Endothelial cell of umbilical vein (primary cell): ENCODE results near the gene KRT1.

Experiments used
- EZH2 ChIP-seq: IDR thresholded peaks from 2 replicates; pipeline ENCODE4 v1.6.1; 2012; ENCODE audit warnings: borderline replicate concordance, low read depth, mild to moderate bottlenecking, moderate library complexity, low read length, inconsistent platforms; ENCODE audit not compliant: severe bottlenecking
- MYC ChIP-seq: IDR thresholded peaks from one replicate; pipeline ENCODE4 v1.6.1; 2011; ENCODE audit warnings: mild to moderate bottlenecking, low read depth, low read length
- POLR2A ChIP-seq: IDR thresholded peaks from 2 replicates; pipeline ENCODE4 v1.6.1; 2012; ENCODE audit warnings: low read depth, mild to moderate bottlenecking, control low read depth, low read length
- TF ChIP-seq, protein P1 (sequence below), 2 donors: IDR thresholded peaks; 1 replicate in 1 of 2; 2 replicates in 1 of 2; pipeline ENCODE4 v1.5.1; 2011; ENCODE audit warnings: low read length in 2 of 2, mild to moderate bottlenecking in 2 of 2, moderate library complexity in 2 of 2, control low read depth in 1 of 2, inconsistent platforms in 1 of 2, low read depth in 1 of 2; ENCODE audit not compliant: insufficient read depth in 1 of 2; ENCODE audit errors: extremely low read depth in 1 of 2

- TF ChIP-seq POLR2A (no peak), EZH2 (no peak), MYC (no peak)
- TF ChIP-seq, protein P1, sequence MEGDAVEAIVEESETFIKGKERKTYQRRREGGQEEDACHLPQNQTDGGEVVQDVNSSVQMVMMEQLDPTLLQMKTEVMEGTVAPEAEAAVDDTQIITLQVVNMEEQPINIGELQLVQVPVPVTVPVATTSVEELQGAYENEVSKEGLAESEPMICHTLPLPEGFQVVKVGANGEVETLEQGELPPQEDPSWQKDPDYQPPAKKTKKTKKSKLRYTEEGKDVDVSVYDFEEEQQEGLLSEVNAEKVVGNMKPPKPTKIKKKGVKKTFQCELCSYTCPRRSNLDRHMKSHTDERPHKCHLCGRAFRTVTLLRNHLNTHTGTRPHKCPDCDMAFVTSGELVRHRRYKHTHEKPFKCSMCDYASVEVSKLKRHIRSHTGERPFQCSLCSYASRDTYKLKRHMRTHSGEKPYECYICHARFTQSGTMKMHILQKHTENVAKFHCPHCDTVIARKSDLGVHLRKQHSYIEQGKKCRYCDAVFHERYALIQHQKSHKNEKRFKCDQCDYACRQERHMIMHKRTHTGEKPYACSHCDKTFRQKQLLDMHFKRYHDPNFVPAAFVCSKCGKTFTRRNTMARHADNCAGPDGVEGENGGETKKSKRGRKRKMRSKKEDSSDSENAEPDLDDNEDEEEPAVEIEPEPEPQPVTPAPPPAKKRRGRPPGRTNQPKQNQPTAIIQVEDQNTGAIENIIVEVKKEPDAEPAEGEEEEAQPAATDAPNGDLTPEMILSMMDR (IDR thresholded peaks at IDR 0.05; ENCODE audit: extremely low read depth in 1 of 2, insufficient read depth in 1 of 2, low read depth in 1 of 2, low read length in 2 of 2): no peak
Observed at GRCh38 chr12:52694151-52694550, 13.9 kb upstream of the KRT1 start.
